CD4-positive, alpha-beta T cell (primary cell): Measurements from ENCODE around the gene PIAS4. TPM values are rescaled to one million over a fixed set of nuclear protein-coding genes. Genes with fewer than 3 reads are reported as not detected.
A peak's percentile ranks its signal among the peaks of the same experiment; 100 is the strongest.

Source experiments
- ATAC-seq: fragments of 200-7000 bp; cut with Tn5 transposase; one replicate; pipeline ENCODE4 v1.10.0; 2022; ENCODE audit warnings: mild to moderate bottlenecking; ENCODE audit not compliant: poor library complexity
- CTCF ChIA-PET: fragments of 350-600 bp; sonication (Branson Sonifier 250); formaldehyde crosslinking; loops from one replicate; lab custom pipeline; 2021; ENCODE audit warnings: antibody characterized with exemption, inconsistent platforms; lab: Charles Lee
- POLR2A ChIA-PET: fragments of 350-600 bp; sonication (Branson Sonifier 250); formaldehyde crosslinking; loops from one replicate; lab custom pipeline; 2021; ENCODE audit warnings: antibody characterized with exemption, inconsistent platforms; lab: Charles Lee
- DNase-seq, 14 experiments: peaks; one replicate each; pipeline ENCODE4 v3.0.0-alpha.2; 2013 to 2020; ENCODE audit warnings: mixed read lengths in 2 of 14
- H3K27ac ChIP-seq, 2 donors: one replicate each; pipeline versions ENCODE4 v1.5.1 to v1.7.0; 2013; ENCODE audit warnings: low read length in 2 of 2, low read depth in 1 of 2, mild to moderate bottlenecking in 1 of 2
- H3K27me3 ChIP-seq, 2 experiments: 1 replicate in 1 of 2; 2 replicates in 1 of 2; pipeline versions ENCODE4 v1.6.1 to v1.7.0; 2013; ENCODE audit warnings: low read length in 2 of 2, control low read depth in 1 of 2, mild to moderate bottlenecking in 1 of 2, moderate library complexity in 1 of 2; ENCODE audit not compliant: insufficient read depth in 2 of 2, control insufficient read depth in 1 of 2
- H3K36me3 ChIP-seq: one replicate; pipeline ENCODE4 v1.6.1; 2013; ENCODE audit warnings: low read length, control low read depth; ENCODE audit not compliant: insufficient read depth
- H3K4me1 ChIP-seq: one replicate; pipeline ENCODE4 v1.6.1; 2013; ENCODE audit warnings: low read length, control low read depth; ENCODE audit not compliant: insufficient read depth
- H3K4me3 ChIP-seq: one replicate; pipeline ENCODE4 v1.5.1; 2013; ENCODE audit warnings: mild to moderate bottlenecking, low read length, moderate library complexity
- H3K9me3 ChIP-seq, 2 experiments: 1 replicate in 1 of 2; 2 replicates in 1 of 2; pipeline versions ENCODE4 v1.6.1 to v1.7.0; 2013; ENCODE audit warnings: low read length in 2 of 2, mild to moderate bottlenecking in 2 of 2, control low read depth in 1 of 2, moderate library complexity in 1 of 2; ENCODE audit not compliant: control insufficient read depth in 1 of 2, insufficient read depth in 1 of 2
- H3K27ac Mint-ChIP-seq: one replicate; pipeline ENCODE4 v1.8.0; 2020; ENCODE audit warnings: mixed read lengths
- H3K27me3 Mint-ChIP-seq: one replicate; pipeline ENCODE4 v1.8.0; 2021; ENCODE audit warnings: mixed read lengths
- H3K36me3 Mint-ChIP-seq: one replicate; pipeline ENCODE4 v1.8.0; 2021; ENCODE audit warnings: low read depth, mixed read lengths
- H3K4me1 Mint-ChIP-seq: one replicate; pipeline ENCODE4 v1.8.0; 2021; ENCODE audit warnings: low read depth, mixed read lengths
- H3K4me3 Mint-ChIP-seq: one replicate; pipeline ENCODE4 v1.8.0; 2020; ENCODE audit warnings: mild to moderate bottlenecking, mixed read lengths
- H3K9me3 Mint-ChIP-seq: one replicate; pipeline ENCODE4 v1.8.0; 2020; ENCODE audit warnings: mixed read lengths
- CTCF ChIP-seq: fragments of 200-600 bp; IDR thresholded peaks from one replicate; pipeline ENCODE4 v1.8.0; 2022; ENCODE audit warnings: antibody characterized with exemption, mild to moderate bottlenecking
- intact Hi-C, 2 experiments: fragments of 100-400 bp; cut with DNase I in 1 of 2; cut with micrococcal nuclease in 1 of 2; formaldehyde crosslinking; loops; one replicate each; pipeline versions ENCODE4 v1.15.1 to v1.9.0; 2023 to 2025; cut with DNase I, micrococcal nuclease
- total RNA-seq, 174 experiments: library from RNA in 2 of 174; stranded (reverse) in 2 of 174; gene quantifications; one replicate each; pipeline ENCODE4 v1.2.3 and lab custom pipeline; 2021 to 2026

Gene PIAS4
- total RNA-seq, 2 experiments from 2014 or later, result 14.5 to 16.5 TPM

- Mint-ChIP-seq H3K36me3 (peaks cover 52% of the 10 kb centered on the region), H3K9me3 (no peaks in the 10 kb centered on the region), H3K27ac (peak overlapping the region; percentile 91), H3K27me3 (no peaks in the 10 kb centered on the region), H3K4me3 (peak overlapping the region; percentile 97), H3K4me1 (peaks cover 55% of the 10 kb centered on the region)
- Histone ChIP-seq H3K9me3 (peaks cover 0 to 5% of the 10 kb centered on the region in 2 experiments), H3K36me3 (peaks cover 30% of the 10 kb centered on the region), H3K4me3 (peak overlapping the region; percentile 88), H3K4me1 (peaks cover 61% of the 10 kb centered on the region), H3K27ac (peak overlapping the region; percentile 33 to 60), H3K27me3 (no peaks in the 10 kb centered on the region)
- CTCF ChIA-PET, result interaction anchor here (1.5 to 2.2 kb wide), 3 partner anchors 15 to 154 kb away, joined by 8 to 13 read pairs (median 12); partner anchors contain the start of genes DAPK3 and PIAS4
- peak; percentile 70 for TF ChIP-seq CTCF
- DNase-seq (peak in 13 of 14 experiments; percentile 35 to 86 (median 55)), ATAC-seq (peak; percentile 22)
- intact Hi-C loops, result loop anchor here (1.0 to 10.0 kb wide), 9 partner anchors 80 to 416 kb away; partner anchors contain the start of genes APBA3 (in 2 of the 2), MRPL54 (in 2 of the 2), ANKRD24 (in 1 of the 2) and CHAF1A (in 1 of the 2)
- POLR2A ChIA-PET, result interaction anchor here (0.9 to 4.9 kb wide), 13 partner anchors 10 to 383 kb away, joined by 3 to 72 read pairs (median 6); partner anchors contain the start of genes APBA3, DAPK3, MRPL54 and PIAS4
Measured at GRCh38 chr19:3986260-3987041, 21.1 kb upstream of the PIAS4 start.

- Histone ChIP-seq H3K9me3 (peaks cover 0 to 5% of the 10 kb centered on the region in 2 experiments), H3K27ac (no peak overlapping the region), H3K4me1 (peaks cover 56% of the 10 kb centered on the region), H3K36me3 (peaks cover 17% of the 10 kb centered on the region), H3K27me3 (no peaks in the 10 kb centered on the region), H3K4me3 (peak overlapping the region; percentile 88)
- ATAC-seq (peak; percentile 38), DNase-seq (peak; percentile 80 to 97 (median 88))
- Mint-ChIP-seq H3K4me3 (peak overlapping the region; percentile 97), H3K27ac (peak overlapping the region; percentile 91), H3K4me1 (peaks cover 55% of the 10 kb centered on the region), H3K9me3 (no peaks in the 10 kb centered on the region), H3K36me3 (peaks cover 40% of the 10 kb centered on the region), H3K27me3 (no peaks in the 10 kb centered on the region)
- POLR2A ChIA-PET, result interaction anchor here (0.6 to 2.7 kb wide), 19 partner anchors 9 to 719 kb away, joined by 3 to 39 read pairs (median 6); partner anchors contain the start of genes DAPK3, MRPL54, PIAS4 and YJU2
- intact Hi-C loops, result loop anchor here (2.0 to 10.0 kb wide), 7 partner anchors 79 to 415 kb away; partner anchors contain the start of genes APBA3 (in 2 of the 2), MRPL54 (in 2 of the 2), ANKRD24 (in 1 of the 2) and CHAF1A (in 1 of the 2)
- peak; percentile 89 for TF ChIP-seq CTCF
- CTCF ChIA-PET, result interaction anchor here (0.6 to 4.2 kb wide), 32 partner anchors 9 to 1945 kb away, joined by 3 to 36 read pairs (median 4); partner anchors contain the start of genes APBA3, DAPK3, MRPL54 and PIAS4
Measured at GRCh38 chr19:3987619-3988371, 19.7 kb upstream of the PIAS4 start.

GRCh38 chr19:3990815-3991117 lies 16.8 kb upstream of the PIAS4 start:
- DNase-seq, result no peak
- peaks cover 25% of the 10 kb centered on the region for H3K4me1 Mint-ChIP-seq

More at GRCh38 chr19:3990815-3991117, 16.8 kb upstream of the PIAS4 start:
- no peaks in the 10 kb centered on the region for H3K27me3 Mint-ChIP-seq
- Histone ChIP-seq H3K27ac (no peak overlapping the region), H3K27me3 (no peaks in the 10 kb centered on the region), H3K4me1 (peaks cover 35% of the 10 kb centered on the region), H3K4me3 (no peak overlapping the region), H3K36me3 (no peaks in the 10 kb centered on the region), H3K9me3 (no peaks in the 10 kb centered on the region)
- H3K9me3 Mint-ChIP-seq, result no peaks in the 10 kb centered on the region
- POLR2A ChIA-PET, result interaction anchor here (0.6 to 3.0 kb wide), 13 partner anchors 11 to 808 kb away, joined by 3 to 34 read pairs (median 4); partner anchors contain the start of genes DAPK3, MRPL54, PIAS4 and YJU2
- CTCF ChIA-PET, result interaction anchor here (1.9 to 4.2 kb wide), 2 partner anchors 16 to 149 kb away, joined by 9 to 36 read pairs; partner anchors contain the start of gene PIAS4
- peak overlapping the region; percentile 42 for H3K4me3 Mint-ChIP-seq
- H3K36me3 Mint-ChIP-seq, result peaks cover 12% of the 10 kb centered on the region
- no peak for ATAC-seq
- no peak overlapping the region for H3K27ac Mint-ChIP-seq
- intact Hi-C loops, result loop anchor here (1.0 kb wide), 2 partner anchors 17 to 197 kb away; partner anchors contain the start of gene PIAS4 (in 2 of the 2)
- no peak for TF ChIP-seq CTCF
